H54 (cell line): ENCODE results near the gene AP5M1.

ENCODE experiments used
- DNase-seq: peaks from one replicate; pipeline ENCODE4 v3.0.0; 2011; ENCODE audit warnings: low spot score, mixed read lengths; ENCODE audit not compliant: insufficient read length
- FAIRE-seq: peaks from 3 replicates; lab custom pipeline; 2011; peaks lifted over from hg19 to GRCh38; lab: Jason Lieb, UNC
- POLR2A ChIP-seq: IDR thresholded peaks from 2 replicates; pipeline ENCODE4 v1.6.1; 2011; ENCODE audit warnings: low read depth, mild to moderate bottlenecking, low read length

The AP5M1 gene

GRCh38 chr14:57262117-57262516, 6.7 kb upstream of the AP5M1 start:
- TF ChIP-seq POLR2A, result no peak
- FAIRE-seq (no peak), DNase-seq (no peak)

GRCh38 chr14:57266065-57266464, 2.7 kb upstream of the AP5M1 start:
- no peak for FAIRE-seq
- DNase-seq, result no peak
- TF ChIP-seq POLR2A, result no peak

GRCh38 chr14:57273236-57273635, 4.5 kb downstream of the AP5M1 start:
- no peak for FAIRE-seq
- TF ChIP-seq POLR2A, result no peak
- DNase-seq, result no peak

- no peak for FAIRE-seq
- no peak for DNase-seq
- TF ChIP-seq POLR2A, result no peak
Observed at GRCh38 chr14:57274551-57274950, 5.8 kb downstream of the AP5M1 start.

GRCh38 chr14:57275023-57275664, 6.4 kb downstream of the AP5M1 start:
- DNase-seq (no peak), FAIRE-seq (no peak)
- TF ChIP-seq POLR2A, result no peak

GRCh38 chr14:57277062-57277461, 8.3 kb downstream of the AP5M1 start:
- no peak for DNase-seq
- TF ChIP-seq POLR2A, result no peak
- no peak for FAIRE-seq

- no peak for FAIRE-seq
- no peak for TF ChIP-seq POLR2A
Observed at GRCh38 chr14:57287745-57288144, 19.0 kb downstream of the AP5M1 start.

GRCh38 chr14:57290751-57291150, 22.0 kb downstream of the AP5M1 start:
- TF ChIP-seq POLR2A, result no peak
- no peak for FAIRE-seq
- DNase-seq, result no peak

More at GRCh38 chr14:57287745-57288144, 19.0 kb downstream of the AP5M1 start:
- DNase-seq, result no peak

GRCh38 chr14:57291692-57292647, 23.2 kb downstream of the AP5M1 start:
- DNase-seq (no peak), FAIRE-seq (no peak)
- no peak for TF ChIP-seq POLR2A

- DNase-seq, result no peak
- no peak for FAIRE-seq
- no peak for TF ChIP-seq POLR2A
Observed at GRCh38 chr14:57293866-57294837, 25.4 kb downstream of the AP5M1 start.

- TF ChIP-seq POLR2A, result no peak
- DNase-seq, result no peak
- no peak for FAIRE-seq
Observed at GRCh38 chr14:57295239-57295638, 26.5 kb downstream of the AP5M1 start.

GRCh38 chr14:57297852-57298251, 29.1 kb downstream of the AP5M1 start:
- FAIRE-seq, result no peak
- no peak for DNase-seq
- TF ChIP-seq POLR2A, result no peak

- FAIRE-seq (no peak), DNase-seq (no peak)
- no peak for TF ChIP-seq POLR2A
Observed at GRCh38 chr14:57299511-57299910, 30.7 kb downstream of the AP5M1 start.
